Measurements from ENCODE around the gene C10orf95. TPM values are rescaled to one million over a fixed set of nuclear protein-coding genes. Genes with fewer than 3 reads are reported as not detected.

Gene C10orf95
- total and polyA plus RNA-seq, 9 donors: 0.11 to 22.3 (median 0.56) TPM; not detected in 3

- intact Hi-C loops (cut with DNase I): no loop called here
- WGBS, 3 donors: 84 to 87% (median 86%) methylated on average over 18 of the region's 18 CpGs
- no peak overlapping the region for H3K27ac ChIP-seq
These were observed 33.9 kb upstream of the C10orf95 start for GRCh38 chr10:102485093-102485784.

GRCh38 chr10:102484021-102484420 lies 32.7 kb upstream of the C10orf95 start:
- intact Hi-C loops (cut with DNase I): loop anchor here in 1 of 4 donors (5.0 kb wide), 1 partner anchor 87 kb away; the partner anchor contains the start of gene NFKB2
- H3K4me3 ChIP-seq: no peak overlapping the region
- H3K27me3 ChIP-seq: no peaks in the 10 kb centered on the region
- no peak for DNase-seq
- H3K4me1 ChIP-seq (ENCODE audit: insufficient read depth): no peaks in the 10 kb centered on the region
- TF ChIP-seq CTCF (IDR thresholded peaks at IDR 0.05): no peak
- no peak for TF ChIP-seq POLR2A (IDR thresholded peaks at IDR 0.05)
- TF ChIP-seq EP300 (IDR thresholded peaks at IDR 0.05): no peak
- H3K27ac ChIP-seq: no peak overlapping the region
- 93 to 95% (median 95%) methylated on average over 13 of the region's 13 CpGs for WGBS, 3 donors
- no peaks in the 10 kb centered on the region for H3K9me3 ChIP-seq
- no peaks in the 10 kb centered on the region for H3K36me3 ChIP-seq

More at GRCh38 chr10:102485093-102485784, 33.9 kb upstream of the C10orf95 start:
- Histone ChIP-seq H3K27me3 (no peaks in the 10 kb centered on the region), H3K4me1 (ENCODE audit: insufficient read depth) (no peaks in the 10 kb centered on the region), H3K9me3 (no peaks in the 10 kb centered on the region), H3K36me3 (no peaks in the 10 kb centered on the region), H3K4me3 (no peak overlapping the region)
- no peak for TF ChIP-seq POLR2A (IDR thresholded peaks at IDR 0.05)
- TF ChIP-seq CTCF (IDR thresholded peaks at IDR 0.05): no peak
- no peak for TF ChIP-seq EP300 (IDR thresholded peaks at IDR 0.05)
- no peak for DNase-seq

- Histone ChIP-seq H3K36me3 (no peaks in the 10 kb centered on the region), H3K4me1 (ENCODE audit: insufficient read depth) (no peaks in the 10 kb centered on the region), H3K9me3 (no peaks in the 10 kb centered on the region), H3K4me3 (no peak overlapping the region), H3K27me3 (no peaks in the 10 kb centered on the region), H3K27ac (no peak overlapping the region)
- TF ChIP-seq EP300 (IDR thresholded peaks at IDR 0.05): no peak
- no peak for TF ChIP-seq POLR2A (IDR thresholded peaks at IDR 0.05)
- no peak for TF ChIP-seq CTCF (IDR thresholded peaks at IDR 0.05)
- no peak for DNase-seq
- intact Hi-C loops (cut with DNase I): loop anchor here in 1 of 4 donors (5.0 kb wide), 1 partner anchor 83 kb away; the partner anchor contains the start of gene NFKB2
- 71 to 78% (median 73%) methylated on average over 9 of the region's 9 CpGs for WGBS, 3 donors
These were observed 29.1 kb upstream of the C10orf95 start for GRCh38 chr10:102480396-102480795.

GRCh38 chr10:102479651-102480050 lies 28.3 kb upstream of the C10orf95 start:
- no peak for TF ChIP-seq POLR2A (IDR thresholded peaks at IDR 0.05)
- no peak for TF ChIP-seq CTCF (IDR thresholded peaks at IDR 0.05)
- TF ChIP-seq EP300 (IDR thresholded peaks at IDR 0.05): no peak
- no peak overlapping the region for H3K4me3 ChIP-seq
- no peaks in the 10 kb centered on the region for H3K27me3 ChIP-seq
- H3K9me3 ChIP-seq: no peaks in the 10 kb centered on the region
- H3K4me1 ChIP-seq (ENCODE audit: insufficient read depth): no peaks in the 10 kb centered on the region
- no peak for DNase-seq
- no peaks in the 10 kb centered on the region for H3K36me3 ChIP-seq
- H3K27ac ChIP-seq: no peak overlapping the region
- intact Hi-C loops (cut with DNase I): loop anchor here in 2 of 4 donors (5.0 to 10.0 kb wide), 3 partner anchors 82 to 245 kb away; partner anchors contain the start of gene NFKB2 (in 1 of the 2)

Measured in ovary (tissue), 9 donors.